GM19099 (cell line): Measurements from ENCODE around the gene ARFGEF2.

ENCODE experiments used
- POLR2A ChIP-seq: IDR thresholded peaks from 3 replicates; pipeline ENCODE4 v1.6.1; 2011; ENCODE audit warnings: low read depth; ENCODE audit not compliant: insufficient read length; ENCODE audit errors: extremely low read depth

The ARFGEF2 gene

DNA sequence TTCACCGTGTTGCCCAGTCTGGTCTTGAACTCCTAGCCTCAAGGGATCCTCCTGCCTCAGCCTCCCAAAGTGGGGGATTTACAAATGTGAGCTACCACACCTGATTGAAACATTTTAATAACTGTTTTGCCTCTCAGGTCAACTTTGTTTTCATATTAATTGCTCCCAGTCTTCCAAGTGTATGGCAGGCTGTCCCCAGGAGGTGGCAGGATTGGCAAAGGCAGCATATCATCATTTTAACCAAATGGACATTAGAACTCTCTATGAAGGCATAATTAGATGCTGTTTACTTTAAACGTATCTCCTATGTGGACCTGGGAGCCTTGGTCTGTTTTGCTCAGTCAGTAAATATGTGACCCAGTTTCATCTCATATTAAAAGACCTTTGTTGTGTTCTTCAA lies 65.4 kb downstream of the ARFGEF2 start:
- no peak for TF ChIP-seq POLR2A

DNA sequence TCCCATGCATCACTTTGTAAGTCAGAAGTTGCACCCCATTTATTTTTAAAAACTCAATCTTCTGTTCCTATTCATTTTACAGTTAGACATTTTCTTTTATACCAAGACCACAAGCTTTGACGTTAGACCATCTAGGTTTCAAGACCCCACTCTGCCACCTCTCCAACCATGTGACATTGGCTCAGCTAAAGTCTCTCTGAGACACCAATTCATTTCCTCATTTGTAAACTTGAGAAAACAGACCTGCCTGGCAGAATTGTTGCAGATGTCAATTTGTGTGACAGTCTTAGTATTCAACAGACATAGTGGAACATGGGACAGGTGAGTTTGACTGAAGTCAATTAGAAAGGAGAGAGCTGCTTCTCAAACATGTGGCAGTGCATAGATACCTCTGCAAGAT lies 69.0 kb downstream of the ARFGEF2 start:
- TF ChIP-seq POLR2A, result no peak

DNA sequence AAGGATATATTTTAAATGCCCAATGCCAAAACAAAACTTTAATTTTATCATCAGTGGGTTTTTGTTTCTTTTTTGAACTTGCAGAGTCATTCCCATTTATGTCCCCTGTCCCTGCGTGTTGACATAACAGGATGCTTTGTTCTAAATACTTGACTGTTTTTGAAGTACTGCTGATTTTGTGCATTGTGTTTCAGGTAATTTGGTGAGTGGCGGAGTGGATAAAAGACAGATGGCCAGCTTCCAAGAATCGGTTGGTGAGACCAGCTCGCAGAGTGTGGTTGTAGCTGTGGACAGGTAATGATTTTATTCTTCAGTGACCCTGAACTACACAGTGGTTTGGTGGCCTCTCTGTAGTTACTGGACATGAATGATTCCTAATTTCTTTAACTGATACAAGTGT lies 74.1 kb downstream of the ARFGEF2 start:
- TF ChIP-seq POLR2A, result no peak

DNA sequence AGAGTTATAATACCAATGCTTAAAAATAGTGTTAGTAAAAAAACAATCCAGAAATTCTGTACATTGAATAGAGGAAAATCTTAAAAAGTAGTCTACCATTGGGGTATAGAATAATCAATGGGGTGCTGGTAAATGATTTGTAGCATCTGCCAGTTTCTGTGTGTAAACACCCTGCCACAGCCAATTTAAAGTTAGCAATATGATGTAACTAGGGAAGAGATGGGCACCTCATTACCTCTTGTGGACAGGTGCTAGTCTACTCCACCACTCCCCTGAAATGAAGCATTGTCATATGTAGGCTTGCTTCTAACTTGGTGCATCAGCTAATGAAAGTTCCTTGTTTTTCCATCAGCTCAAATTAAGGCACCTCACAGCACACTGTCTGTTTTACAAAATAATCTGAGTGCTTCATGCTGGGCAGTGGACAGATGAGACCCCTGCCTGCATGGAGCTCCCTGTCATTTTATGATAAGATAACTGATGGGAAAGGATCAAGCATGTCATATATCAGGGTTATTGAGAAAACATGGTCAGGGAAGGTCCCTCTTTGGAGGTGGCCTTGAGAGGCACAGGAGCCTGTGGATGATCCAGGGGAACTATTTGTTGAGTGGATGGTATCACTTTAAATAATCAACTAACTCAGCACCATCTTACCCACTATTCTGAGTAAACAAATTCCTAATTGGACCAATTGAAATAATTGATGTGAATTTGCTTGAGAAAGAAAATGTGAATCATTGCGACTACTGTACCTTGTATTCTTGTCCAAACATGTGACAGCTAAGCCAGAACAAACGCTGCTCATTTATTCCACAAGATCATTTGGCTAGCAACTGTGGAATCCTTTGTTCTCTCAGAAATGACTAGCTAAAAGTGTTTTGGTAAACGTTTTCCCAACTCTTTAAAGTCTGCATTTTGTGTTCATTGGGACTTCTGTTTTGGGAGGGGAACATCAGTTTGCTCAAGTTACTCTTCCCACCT lies 78.7 kb downstream of the ARFGEF2 start:
- TF ChIP-seq POLR2A, result no peak

DNA sequence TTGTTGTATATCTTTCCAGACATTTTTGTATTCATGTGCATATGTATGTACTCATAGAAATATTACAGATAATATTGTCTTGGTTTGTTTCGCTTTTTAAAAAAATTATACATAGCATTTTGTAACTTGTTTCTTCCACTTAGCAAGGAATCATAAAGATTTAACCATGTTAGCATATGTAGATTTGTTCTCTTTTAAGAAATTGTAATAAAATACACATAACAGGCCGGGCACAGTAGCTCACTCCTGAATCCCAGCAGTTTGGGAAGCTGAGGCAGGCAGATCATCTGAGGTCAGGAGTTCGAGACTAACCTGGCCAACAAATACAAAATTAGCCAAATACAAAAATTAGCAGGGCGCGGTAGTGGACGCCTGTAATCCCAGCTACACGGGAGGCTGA lies 80.2 kb downstream of the ARFGEF2 start:
- TF ChIP-seq POLR2A, result no peak

DNA sequence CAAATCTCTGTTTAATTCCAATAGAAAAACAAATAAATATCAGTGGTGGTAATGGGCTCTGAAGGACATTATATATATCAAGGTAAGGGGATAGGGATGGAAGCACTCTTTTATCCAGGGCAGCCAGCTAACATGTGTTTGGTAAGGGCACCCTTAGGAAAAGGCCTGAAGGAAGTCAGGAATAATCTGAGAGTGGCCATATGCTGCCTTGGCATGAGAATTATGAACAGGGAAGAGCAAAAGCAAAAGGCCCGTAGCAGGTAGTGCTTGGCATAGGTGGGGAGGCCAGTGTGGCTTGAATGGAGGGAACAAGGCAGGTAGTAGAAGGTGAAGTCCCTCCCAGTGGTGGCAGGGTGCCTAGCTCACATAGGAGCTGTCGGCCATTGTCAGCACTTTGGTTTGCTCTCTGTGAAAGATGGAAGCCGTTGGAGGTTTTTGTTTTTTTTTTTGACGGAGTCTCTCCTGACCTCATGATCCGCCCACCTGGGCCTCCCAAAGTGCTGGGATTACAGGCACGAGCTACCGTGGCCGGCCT lies 85.0 kb downstream of the ARFGEF2 start:
- TF ChIP-seq POLR2A, result no peak

DNA sequence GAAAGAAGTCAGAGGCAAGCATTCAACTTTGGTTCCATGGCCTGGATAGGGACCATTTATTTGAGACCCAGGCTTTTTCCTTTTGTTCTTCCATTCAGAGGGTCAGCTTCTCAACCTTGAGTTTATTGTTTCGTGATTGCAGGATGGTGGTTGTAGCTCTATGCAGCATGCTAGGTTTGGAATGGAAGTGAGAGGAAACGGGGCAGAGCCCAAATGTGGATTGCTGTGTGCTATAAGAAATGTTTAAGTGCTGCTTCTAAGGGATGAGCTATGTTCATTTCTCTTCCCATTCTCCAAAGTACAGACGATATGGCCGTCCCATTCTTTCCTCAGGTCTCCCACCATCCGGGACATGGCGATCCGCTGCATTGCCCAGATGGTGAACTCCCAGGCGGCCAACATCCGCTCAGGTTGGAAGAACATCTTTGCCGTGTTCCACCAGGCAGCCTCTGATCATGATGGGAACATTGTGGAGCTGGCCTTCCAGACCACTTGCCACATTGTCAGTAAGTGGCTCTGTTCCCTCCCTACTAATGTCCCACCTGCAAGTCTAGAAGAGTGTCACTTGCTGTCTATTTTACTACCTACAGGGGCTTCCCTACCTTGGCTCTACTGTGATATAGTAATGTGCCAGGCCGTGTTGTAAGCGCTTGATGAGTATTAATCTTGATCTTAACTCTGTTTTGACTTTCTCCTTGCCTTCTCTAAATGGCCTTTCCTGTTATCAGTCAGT lies 88.6 kb downstream of the ARFGEF2 start:
- TF ChIP-seq POLR2A, result no peak

DNA sequence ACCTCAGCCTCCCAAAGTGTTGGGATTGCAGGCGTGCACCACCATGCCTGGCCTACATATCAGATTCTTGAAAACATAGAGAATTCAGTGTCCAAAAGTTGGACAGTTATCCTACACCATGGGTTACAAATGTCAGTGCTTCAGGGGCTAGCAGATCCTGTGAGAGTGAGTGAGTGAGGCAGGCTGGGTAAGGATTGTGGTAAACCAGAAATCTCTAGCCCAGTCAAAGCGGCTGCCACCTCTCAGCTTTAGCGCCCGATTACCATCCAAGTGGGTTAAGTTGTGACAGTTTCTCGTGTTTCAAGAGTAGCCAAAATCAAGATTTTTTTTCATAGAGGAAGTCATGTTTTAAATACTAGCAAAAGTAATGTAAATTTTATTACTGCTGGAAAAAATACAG lies 102.7 kb downstream of the ARFGEF2 start:
- TF ChIP-seq POLR2A, result no peak

DNA sequence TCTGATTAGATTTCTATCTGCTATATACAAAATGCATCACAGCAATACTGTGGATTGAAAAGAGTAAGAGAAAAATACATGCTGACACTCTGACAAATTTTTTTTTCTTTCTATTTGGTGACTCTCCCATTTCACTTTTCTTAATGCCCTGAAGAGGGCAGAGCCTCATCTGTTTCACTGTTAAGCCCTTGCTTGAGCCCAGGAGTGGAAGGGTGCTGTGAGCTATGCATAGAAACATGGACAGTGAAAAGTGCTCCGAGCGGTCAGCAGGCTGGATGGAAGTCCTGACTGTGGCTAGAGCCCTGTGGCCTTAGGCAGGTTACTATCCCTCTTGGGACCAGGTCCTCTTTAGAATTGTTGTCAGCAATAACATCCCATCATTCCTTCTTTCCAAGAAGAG lies 107.2 kb downstream of the ARFGEF2 start:
- TF ChIP-seq POLR2A, result no peak

DNA sequence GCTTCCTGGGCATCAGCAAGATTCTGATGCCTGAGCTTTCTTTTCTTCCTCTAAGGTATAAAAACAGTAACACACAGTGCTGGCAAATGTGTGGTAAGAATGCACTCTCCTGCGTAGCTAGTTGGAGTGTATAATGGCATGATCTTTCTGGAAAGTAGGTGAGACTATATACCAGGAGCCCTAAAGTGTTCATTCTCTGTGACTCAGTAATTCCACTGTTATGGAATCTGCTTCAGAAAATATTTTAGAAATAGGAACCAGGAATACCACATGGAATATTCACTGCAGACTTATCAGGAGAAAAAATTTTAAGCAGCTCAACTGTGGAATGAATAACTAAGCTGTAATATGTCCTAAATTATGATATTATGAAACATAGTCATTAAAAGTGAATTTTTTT lies 107.7 kb downstream of the ARFGEF2 start:
- no peak for TF ChIP-seq POLR2A

DNA sequence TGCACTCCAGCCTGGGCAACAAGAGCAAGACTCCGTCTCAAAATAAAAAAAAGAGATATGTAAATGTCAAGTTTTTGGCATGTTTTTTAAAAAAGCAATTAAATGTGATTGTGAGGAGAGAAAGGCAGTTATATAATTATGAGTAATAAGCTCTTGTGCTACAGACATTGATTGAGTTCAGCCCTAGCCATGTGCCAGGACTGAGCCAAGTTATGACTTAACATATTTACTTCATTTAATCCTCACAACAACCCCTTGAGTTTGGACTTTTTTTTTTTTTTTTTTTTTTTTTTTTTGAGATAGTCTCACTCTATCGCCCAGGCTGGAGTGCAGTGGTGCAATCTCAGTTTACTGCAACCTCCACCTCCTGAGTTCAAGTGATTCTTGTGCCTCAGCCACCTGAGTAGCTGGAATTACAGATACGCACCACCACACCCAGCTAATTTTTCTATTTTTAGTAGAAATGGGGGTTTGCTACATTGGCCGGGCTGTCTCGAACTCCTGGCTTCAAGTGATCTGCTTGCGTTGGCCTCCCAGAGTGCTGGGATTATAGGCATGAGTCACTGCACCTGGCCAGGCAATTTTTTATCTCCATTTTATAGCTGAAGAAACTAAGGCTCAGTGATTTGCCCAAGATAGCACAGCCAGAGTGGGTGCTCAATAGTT lies 109.6 kb downstream of the ARFGEF2 start:
- TF ChIP-seq POLR2A, result no peak

DNA sequence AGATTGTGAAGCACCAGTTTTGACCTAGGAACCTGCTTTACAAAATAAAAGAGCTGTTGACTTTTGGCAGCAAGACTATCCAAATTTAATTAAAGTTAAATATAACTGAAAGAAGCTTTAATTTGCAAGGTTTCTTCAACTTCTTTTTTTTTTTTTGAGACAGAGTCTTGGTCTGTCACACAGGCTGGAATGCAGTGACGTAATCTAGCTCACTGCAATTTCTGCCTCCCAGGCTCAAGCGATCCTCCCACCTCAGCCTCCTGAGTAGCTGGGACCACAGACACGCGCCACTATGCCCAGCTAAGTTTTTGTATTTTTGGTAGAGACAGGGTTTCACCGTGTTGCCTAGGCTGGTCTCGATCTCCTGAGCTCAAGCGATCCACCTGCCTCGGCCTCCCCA lies 110.9 kb downstream of the ARFGEF2 start:
- TF ChIP-seq POLR2A, result no peak

DNA sequence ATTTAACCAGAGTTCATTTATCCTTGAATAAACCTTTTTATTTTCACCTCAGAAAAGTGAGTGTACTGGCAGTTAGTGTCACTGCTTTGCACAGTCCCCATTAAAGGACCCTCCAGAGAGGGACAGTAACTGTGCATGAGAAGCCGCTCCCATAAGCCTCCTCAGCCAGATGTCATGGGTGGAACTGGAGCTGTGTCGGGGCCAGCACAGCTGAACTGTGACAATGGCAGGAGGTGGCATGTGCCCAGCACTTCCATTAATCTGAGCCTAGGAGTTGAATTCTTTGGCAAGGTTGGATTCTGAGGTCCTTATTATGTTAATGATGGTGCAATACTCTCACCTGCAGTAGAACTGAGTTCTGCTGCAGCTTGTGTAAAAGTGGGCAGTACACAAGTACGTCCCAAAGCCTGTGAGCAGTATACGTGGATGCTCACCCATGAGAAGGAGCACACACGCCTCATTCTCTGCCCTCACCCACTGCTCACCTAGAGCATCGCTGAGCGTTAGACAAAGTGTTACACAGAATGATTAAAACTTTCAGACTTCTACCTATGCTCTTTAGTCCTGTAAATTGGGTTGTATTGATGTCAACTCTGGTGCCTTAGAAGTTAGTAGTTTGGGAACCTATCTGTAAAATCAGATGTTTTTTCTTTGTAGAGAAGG lies 112.7 kb downstream of the ARFGEF2 start:
- TF ChIP-seq POLR2A, result no peak

DNA sequence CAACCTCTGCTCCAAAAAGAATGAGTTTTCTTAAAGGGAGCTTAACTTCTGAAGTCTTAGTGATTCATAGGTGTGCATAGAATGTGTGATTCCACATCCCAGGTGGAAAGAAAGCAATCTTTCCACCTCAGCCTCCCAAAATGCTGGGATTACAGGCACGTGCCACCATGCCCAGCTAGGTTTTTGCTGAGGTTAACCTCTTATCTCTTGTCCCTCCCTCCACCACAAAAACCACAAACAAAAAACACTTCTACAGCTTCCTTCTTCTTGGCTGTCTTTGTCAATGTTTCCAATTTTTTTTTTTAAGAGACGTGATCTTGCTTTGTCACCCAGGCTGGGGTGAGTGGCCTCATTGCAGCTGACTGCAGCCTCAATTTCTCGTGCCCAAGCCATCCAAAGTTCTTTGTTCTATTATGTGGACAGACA lies 116.5 kb downstream of the ARFGEF2 start:
- TF ChIP-seq POLR2A, result no peak

DNA sequence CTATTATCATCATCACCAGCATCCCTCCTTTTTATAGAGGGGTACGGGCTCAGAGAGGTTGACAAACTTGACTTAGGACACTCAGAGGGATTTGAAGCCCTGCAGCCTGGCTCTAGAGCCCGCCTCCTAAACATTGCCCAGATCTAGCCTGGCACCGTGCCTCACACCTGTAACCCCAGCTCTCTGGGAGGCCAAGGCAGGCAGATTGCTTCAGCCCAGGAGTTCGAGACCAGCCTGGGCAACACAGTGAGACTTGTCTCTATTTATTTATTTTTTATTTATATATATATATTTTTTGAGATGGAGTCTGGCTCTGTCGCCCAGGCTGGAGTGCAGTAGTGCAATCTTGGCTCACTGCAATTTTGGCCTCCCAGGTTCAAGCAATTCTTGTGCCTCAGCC lies 118.3 kb downstream of the ARFGEF2 start:
- no peak for TF ChIP-seq POLR2A
